Measurements from ENCODE around the gene ADK.

ADK gene

DNA sequence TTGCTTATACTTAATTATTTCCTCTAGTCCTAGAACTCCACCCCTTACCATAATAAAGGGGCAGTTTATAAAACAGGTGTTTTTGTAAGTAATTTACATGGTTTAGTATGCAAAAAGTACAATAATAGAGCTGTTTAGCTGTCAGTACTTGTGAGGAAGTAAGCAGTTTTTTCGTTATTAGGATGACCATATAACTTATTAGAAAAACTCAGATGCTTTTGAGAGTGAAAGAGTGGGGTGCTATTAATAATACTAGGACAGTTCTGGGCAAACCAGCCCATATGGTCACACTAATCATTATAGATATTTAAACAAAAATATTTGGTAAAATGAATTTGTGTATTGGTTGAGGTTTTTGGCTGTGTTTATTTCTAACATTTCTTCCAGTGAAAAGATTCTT, 473.5 kb downstream of the ADK start:
- H3K27ac Mint-ChIP-seq, result no peak overlapping the region

DNA sequence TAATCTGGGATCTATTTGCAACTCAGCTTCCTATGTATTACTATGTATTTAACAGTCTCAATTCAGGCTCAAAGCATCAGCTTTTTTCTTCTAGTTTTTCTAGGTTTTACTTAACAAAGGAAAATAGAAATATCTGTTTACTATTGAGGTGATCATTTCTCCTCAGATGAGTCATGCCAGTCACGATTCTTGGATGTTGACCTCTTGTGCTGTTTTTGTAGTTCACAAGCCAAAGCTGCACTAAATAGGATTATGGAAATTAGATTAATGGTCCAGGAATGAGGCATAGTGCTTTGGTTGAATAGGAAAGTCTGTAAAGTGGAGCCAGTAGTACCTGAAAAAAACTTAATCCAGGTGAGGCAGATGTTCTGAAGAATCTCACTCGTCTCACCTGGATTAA, 477.1 kb downstream of the ADK start:
- Mint-ChIP-seq H3K9me3 (peaks cover under 1% of the 10 kb centered on the region), H3K27ac (no peak overlapping the region), H3K4me3 (no peak overlapping the region), H3K4me1 (no peaks in the 10 kb centered on the region), H3K36me3 (peaks cover 8% of the 10 kb centered on the region), H3K27me3 (no peaks in the 10 kb centered on the region)

More for the DNA sequence above, 473.5 kb downstream of the ADK start:
- H3K9me3 Mint-ChIP-seq, result peaks cover 5% of the 10 kb centered on the region
- no peak overlapping the region for H3K4me3 Mint-ChIP-seq
- no peaks in the 10 kb centered on the region for H3K27me3 Mint-ChIP-seq
- H3K4me1 Mint-ChIP-seq, result no peaks in the 10 kb centered on the region
- peaks cover 21% of the 10 kb centered on the region for H3K36me3 Mint-ChIP-seq

DNA sequence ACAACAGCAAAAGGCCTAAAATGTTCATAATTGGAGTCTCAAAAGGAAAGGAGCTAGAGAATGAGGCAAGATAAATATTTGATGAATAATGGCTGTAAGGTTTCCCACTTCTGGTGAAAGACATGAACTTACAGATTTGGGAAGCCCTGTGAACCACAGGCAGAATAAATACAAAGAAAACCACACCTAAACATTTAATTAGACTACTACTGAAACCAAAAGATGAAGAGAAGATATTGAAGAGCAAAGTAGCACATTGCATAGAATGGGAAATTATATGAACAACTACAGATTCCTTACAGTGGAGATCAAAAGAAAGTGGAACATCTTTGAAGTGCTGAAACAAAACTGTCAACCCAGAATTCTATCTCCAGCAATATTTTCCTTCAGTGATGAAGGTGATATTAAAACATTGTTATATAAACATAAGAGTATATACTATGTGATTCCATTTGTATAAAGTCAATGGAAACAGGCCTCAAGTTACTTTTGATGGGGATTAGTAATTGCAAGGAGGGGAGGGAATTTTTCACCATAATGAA, 484.0 kb downstream of the ADK start:
- Mint-ChIP-seq H3K4me3 (no peak overlapping the region), H3K27me3 (no peaks in the 10 kb centered on the region), H3K9me3 (peaks cover 7% of the 10 kb centered on the region), H3K36me3 (peaks cover 24% of the 10 kb centered on the region), H3K4me1 (no peaks in the 10 kb centered on the region), H3K27ac (no peak overlapping the region)

DNA sequence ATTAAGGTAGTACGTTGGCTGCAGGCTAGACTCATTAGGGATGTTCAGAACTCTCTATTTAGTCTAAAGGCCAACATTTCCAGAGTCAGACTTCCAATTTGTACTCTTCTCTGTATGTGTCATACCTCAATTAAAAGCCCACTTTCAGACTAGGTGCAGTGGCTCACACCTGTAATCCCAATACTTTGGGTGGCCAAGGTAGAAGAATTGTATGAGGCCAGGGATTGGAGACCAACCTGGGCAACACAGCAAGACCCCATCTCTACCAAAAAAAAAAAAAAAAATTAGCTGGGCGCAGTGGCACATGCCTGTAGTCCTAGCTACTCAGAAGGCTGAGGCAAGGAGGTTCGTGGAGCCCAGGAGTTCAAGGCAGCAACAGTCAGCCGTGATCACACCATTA, 484.6 kb downstream of the ADK start:
- H3K27me3 Mint-ChIP-seq, result no peaks in the 10 kb centered on the region
- peaks cover 29% of the 10 kb centered on the region for H3K36me3 Mint-ChIP-seq
- H3K9me3 Mint-ChIP-seq, result peaks cover 7% of the 10 kb centered on the region
- no peak overlapping the region for H3K27ac Mint-ChIP-seq
- H3K4me1 Mint-ChIP-seq, result no peaks in the 10 kb centered on the region
- H3K4me3 Mint-ChIP-seq, result no peak overlapping the region

DNA sequence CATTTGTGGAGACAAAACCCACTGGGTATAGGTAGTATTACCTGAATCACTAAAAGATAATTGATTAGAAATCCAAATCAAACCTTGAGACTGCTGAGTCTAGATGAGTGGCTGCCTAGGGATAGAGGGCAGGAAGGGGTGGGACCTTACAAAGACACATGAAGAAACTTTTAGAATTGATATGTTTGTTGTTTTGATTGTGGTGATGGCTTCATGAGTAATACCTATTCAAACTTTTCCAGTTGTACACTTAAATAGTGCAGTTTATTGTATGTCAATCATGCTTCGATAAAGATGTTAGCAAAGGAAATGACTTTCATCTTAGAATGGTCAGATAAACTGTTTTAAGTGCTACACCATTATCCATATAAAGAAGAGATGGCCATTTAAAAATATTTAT, 486.7 kb downstream of the ADK start:
- Mint-ChIP-seq H3K4me1 (no peaks in the 10 kb centered on the region), H3K27me3 (no peaks in the 10 kb centered on the region), H3K27ac (no peak overlapping the region), H3K9me3 (peaks cover 7% of the 10 kb centered on the region), H3K36me3 (peaks cover 23% of the 10 kb centered on the region), H3K4me3 (no peak overlapping the region)

DNA sequence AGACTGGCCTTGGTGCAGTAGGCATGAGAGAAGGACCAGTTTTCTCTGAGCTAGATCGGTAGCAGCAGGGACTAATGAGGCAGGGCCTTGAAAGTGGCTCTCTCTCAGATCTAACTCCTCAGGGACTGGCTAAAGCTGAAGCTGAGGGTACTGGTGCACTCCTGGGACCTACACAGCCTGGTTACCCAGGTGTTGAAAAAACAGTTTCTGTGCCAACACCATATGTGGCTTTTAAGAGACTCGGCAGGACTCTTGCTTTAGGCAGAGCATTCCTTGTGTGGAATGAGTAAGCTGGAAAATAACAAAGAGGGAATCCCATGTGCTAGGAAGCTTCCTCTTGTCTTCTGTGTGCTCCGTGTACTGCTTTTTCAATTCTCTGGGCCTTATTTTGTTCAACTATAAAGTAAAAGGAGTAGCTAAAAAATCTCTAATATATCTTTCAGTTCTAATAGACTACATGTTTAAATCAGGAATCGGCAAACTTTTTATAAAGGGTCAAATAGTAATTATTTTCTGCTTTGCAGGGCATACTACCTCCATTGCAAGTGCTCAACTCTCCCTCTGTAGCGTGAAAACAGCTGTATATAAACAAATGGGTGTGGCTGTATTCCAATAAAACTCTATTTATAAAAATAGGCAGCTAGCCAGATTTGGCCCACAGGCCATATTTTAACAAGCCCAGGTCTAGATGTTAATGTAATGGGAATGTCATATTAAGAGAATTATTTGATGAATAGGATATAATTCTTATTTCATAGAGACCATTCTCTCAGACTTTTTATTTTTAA, 489.3 kb downstream of the ADK start:
- H3K4me3 Mint-ChIP-seq, result no peak overlapping the region
- peaks cover 19% of the 10 kb centered on the region for H3K36me3 Mint-ChIP-seq
- no peak overlapping the region for H3K27ac Mint-ChIP-seq
- no peaks in the 10 kb centered on the region for H3K27me3 Mint-ChIP-seq
- H3K9me3 Mint-ChIP-seq, result peaks cover 6% of the 10 kb centered on the region
- peaks cover 4% of the 10 kb centered on the region for H3K4me1 Mint-ChIP-seq

DNA sequence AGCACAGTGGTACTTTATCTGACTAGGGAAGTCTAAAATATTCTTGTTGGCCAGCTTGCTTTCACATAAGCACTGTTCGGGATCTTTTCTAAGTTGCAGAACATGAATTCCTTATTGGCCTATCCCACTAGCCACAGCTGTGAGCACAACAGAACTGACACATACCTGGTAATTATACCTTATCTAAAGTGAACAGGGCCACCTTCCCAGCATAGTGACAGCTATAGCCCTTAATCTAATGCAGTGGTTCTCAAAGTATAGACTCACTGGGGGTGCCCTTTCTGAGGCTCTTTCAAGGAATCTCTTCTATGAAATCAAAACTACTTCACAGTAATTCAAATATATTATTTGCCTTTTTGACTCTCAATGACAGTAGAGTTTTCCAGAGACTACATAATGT, 490.6 kb downstream of the ADK start:
- Mint-ChIP-seq H3K4me1 (peaks cover 4% of the 10 kb centered on the region), H3K9me3 (peaks cover 6% of the 10 kb centered on the region), H3K4me3 (no peak overlapping the region), H3K27ac (no peak overlapping the region), H3K27me3 (no peaks in the 10 kb centered on the region), H3K36me3 (peaks cover 20% of the 10 kb centered on the region)

DNA sequence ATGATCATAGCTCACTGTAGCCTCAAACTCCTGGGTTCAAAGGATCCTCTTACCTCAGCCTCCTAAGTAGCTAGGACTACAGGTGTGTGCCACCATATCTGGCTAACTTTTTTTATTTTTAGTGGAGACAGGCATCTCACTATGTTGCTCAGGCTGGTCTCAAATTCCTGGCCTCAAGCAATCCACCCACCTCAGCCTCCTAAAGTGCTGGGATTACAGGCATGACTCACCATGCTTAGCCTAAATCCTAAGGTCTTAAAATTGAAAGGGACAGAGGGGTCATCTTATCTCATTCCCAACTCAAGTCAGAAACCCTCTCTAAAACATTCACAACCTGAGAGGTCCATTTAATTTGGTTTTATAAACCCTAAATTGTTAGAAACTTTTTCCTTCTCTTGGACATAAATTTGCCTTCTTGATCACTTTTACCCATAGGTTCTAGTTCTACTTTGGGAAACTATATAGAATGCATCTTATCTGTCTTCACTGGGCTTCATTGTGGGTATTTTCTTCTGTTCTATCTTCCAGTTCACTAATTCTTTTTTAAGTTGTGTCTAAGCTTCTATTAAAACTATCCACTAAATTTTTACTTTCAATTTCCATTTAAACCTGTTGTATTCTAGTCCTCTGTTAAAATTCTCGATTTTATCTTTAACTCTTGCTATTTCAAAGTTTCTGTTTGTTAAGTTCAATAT, 492.0 kb downstream of the ADK start:
- H3K9me3 Mint-ChIP-seq, result peaks cover 6% of the 10 kb centered on the region
- H3K4me1 Mint-ChIP-seq, result peaks cover 4% of the 10 kb centered on the region
- no peak overlapping the region for H3K27ac Mint-ChIP-seq
- H3K36me3 Mint-ChIP-seq, result peaks cover 20% of the 10 kb centered on the region
- no peak overlapping the region for H3K4me3 Mint-ChIP-seq
- no peaks in the 10 kb centered on the region for H3K27me3 Mint-ChIP-seq

DNA sequence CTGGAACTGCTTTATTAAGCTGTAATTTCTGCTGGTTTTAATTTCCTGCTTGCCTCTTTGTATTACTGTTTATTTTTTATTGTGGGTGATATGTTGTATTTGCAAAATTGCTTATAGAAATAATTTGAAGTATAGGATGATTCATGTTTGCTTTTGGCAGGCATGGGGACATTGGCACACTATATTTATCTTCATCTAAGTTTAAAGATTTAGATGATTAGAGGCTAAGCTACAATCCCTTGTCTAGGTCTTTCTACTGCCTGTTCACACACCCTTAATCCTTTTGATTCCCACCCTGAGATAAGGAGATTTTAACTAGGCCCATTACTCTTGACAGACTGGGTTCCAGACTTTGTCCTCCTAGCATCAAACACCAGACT, 492.6 kb downstream of the ADK start:
- Mint-ChIP-seq H3K4me3 (no peak overlapping the region), H3K36me3 (peaks cover 19% of the 10 kb centered on the region), H3K9me3 (peaks cover 6% of the 10 kb centered on the region), H3K4me1 (peaks cover 4% of the 10 kb centered on the region), H3K27ac (no peak overlapping the region), H3K27me3 (no peaks in the 10 kb centered on the region)

DNA sequence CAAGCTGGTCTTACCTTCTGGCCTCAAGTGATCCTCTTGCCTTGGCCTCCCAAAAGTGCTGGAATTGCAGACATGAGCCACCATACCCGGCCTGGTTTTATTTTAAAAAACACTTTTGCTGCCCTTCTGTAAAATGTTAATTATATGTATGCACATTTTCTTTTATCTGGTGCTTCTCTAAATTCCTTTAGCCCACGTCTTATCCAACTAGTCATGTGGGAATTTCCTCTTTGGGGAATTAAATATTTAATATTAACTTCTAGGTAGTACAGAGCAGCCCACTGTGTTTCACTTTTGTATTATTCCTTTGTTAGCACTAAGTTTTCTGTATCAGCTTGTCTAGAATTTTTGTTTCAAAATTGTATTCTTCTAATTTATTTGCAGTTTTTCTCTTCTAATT, 493.7 kb downstream of the ADK start:
- peaks cover 6% of the 10 kb centered on the region for H3K9me3 Mint-ChIP-seq
- H3K4me3 Mint-ChIP-seq, result no peak overlapping the region
- peaks cover 18% of the 10 kb centered on the region for H3K36me3 Mint-ChIP-seq
- no peak overlapping the region for H3K27ac Mint-ChIP-seq
- H3K4me1 Mint-ChIP-seq, result peaks cover 4% of the 10 kb centered on the region
- H3K27me3 Mint-ChIP-seq, result no peaks in the 10 kb centered on the region

DNA sequence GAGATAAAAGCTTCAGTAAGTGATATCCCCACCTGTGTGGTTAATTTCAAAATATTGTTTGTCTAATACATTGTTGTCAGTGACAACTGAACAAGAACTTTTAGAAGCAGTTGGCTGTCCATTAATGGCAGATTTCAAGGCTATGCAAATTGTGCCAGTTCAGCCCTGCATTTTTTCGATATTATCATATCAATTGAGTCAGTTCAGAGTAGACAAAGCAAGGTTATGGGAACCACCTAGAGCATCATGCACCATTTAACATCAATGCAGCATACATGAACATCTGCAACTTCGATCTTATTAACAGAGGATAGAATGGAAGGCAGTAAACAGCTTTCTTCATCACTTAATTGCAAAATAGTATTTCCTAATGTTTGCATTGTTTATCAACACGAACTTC, 494.7 kb downstream of the ADK start:
- Mint-ChIP-seq H3K4me3 (no peak overlapping the region), H3K4me1 (peaks cover 8% of the 10 kb centered on the region), H3K36me3 (peaks cover 14% of the 10 kb centered on the region), H3K9me3 (peaks cover 6% of the 10 kb centered on the region), H3K27ac (no peak overlapping the region), H3K27me3 (no peaks in the 10 kb centered on the region)

DNA sequence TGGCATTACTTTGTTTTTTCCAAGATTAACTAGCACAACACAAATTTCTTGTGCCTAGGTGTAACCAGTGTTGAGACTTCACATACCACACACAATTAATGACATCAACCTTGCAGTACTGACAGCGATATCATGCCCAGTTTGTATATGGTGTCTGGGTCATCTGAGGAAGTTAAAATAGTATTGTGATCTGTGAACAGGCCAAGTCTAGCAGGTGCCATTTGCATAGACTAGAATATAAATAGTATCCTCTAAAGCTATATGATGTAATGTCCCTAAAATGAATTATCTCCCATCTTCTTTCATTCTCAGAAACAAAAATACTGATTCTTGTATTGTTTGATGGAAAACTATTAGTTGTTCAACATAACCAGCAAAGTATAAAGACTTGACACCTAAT, 499.6 kb downstream of the ADK start:
- H3K4me1 Mint-ChIP-seq, result peaks cover 14% of the 10 kb centered on the region
- H3K4me3 Mint-ChIP-seq, result no peak overlapping the region
- H3K9me3 Mint-ChIP-seq, result no peaks in the 10 kb centered on the region
- peaks cover 16% of the 10 kb centered on the region for H3K36me3 Mint-ChIP-seq
- no peak overlapping the region for H3K27ac Mint-ChIP-seq
- H3K27me3 Mint-ChIP-seq, result no peaks in the 10 kb centered on the region

DNA sequence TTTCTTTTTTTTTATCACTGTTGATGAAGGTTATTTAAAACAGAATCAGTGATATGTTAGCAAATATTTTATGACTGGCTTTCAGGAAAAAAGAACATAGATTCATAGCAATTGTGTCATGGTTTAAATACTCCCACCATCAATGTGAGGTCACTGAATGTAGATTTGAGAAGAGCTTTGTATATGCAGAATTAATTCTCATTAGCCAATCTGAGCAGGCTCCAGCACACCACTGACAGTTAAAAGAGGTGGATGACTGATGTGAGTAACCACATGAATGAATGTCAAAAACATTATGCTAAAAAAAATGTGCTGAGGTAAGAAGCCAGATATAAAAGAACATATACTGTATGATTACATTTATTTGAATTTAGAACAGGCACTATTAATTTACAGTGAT, 500.5 kb downstream of the ADK start:
- H3K4me3 Mint-ChIP-seq, result no peak overlapping the region
- peaks cover 14% of the 10 kb centered on the region for H3K4me1 Mint-ChIP-seq
- peak overlapping the region; percentile 35 for H3K27ac Mint-ChIP-seq
- H3K36me3 Mint-ChIP-seq, result peaks cover 14% of the 10 kb centered on the region
- no peaks in the 10 kb centered on the region for H3K27me3 Mint-ChIP-seq
- no peaks in the 10 kb centered on the region for H3K9me3 Mint-ChIP-seq

DNA sequence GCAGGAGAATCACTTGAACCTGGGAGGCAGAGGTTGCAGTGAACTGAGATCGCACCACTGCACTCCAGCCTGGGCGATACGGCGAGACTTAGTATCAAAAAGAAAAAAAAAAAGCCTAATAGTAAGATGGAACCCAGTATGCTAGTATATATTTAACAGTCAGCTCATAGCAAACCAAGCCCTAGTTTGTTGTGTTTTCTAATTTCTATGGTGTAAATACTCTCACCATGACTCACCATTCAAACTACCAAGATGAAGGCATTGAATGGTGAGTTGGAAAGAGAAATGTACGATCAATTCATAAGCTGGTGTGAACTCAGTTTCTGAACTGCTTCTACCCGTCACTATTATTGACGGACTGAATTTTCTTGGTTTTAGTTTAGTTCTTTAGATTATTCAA, 501.6 kb downstream of the ADK start:
- Mint-ChIP-seq H3K4me3 (no peak overlapping the region), H3K9me3 (no peaks in the 10 kb centered on the region), H3K27ac (no peak overlapping the region), H3K4me1 (peaks cover 14% of the 10 kb centered on the region), H3K36me3 (peaks cover 14% of the 10 kb centered on the region), H3K27me3 (no peaks in the 10 kb centered on the region)

DNA sequence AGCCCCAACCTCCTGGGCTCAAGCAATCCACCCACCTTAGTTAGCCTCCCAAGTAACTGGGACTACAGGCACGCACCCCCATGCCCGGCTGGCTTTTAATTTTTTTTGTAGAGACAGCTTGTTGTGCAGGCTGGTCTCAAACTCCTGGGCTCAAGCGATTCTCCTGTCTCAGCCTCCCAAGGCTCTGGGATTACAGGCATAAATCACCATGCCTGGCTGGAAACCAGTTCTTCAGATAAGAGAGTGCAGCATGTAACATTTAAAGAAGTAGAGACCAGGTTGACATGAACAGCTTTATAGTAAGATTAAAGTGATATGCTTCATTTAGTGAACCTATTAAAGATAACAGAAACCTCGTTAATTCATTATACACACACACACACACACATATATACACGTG, 507.5 kb downstream of the ADK start:
- peaks cover 12% of the 10 kb centered on the region for H3K36me3 Mint-ChIP-seq
- no peaks in the 10 kb centered on the region for H3K4me1 Mint-ChIP-seq
- no peaks in the 10 kb centered on the region for H3K27me3 Mint-ChIP-seq
- no peaks in the 10 kb centered on the region for H3K9me3 Mint-ChIP-seq
- H3K4me3 Mint-ChIP-seq, result no peak overlapping the region
- no peak overlapping the region for H3K27ac Mint-ChIP-seq

DNA sequence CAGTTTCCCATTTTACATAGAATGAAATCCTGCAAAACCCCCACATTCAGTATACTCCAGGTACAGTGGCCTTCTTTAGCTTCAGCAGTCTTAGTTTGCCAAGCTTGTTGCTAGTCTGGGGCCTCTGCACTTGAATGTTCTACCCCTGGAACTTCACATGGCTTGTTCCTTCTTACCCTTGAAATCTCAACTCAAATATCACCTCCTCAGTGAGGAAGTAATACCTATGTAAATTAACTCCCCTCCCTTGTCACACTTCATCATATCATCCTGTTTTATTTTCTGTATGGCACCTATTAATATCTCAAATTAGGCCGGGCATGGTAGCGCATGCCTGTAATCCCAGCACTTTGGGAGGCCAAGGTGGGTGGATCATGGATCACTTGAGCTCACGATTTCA, 511.6 kb downstream of the ADK start:
- H3K4me1 Mint-ChIP-seq, result no peaks in the 10 kb centered on the region
- H3K9me3 Mint-ChIP-seq, result peaks cover 4% of the 10 kb centered on the region
- H3K27me3 Mint-ChIP-seq, result no peaks in the 10 kb centered on the region
- H3K27ac Mint-ChIP-seq, result no peak overlapping the region
- H3K4me3 Mint-ChIP-seq, result no peak overlapping the region
- H3K36me3 Mint-ChIP-seq, result peaks cover 9% of the 10 kb centered on the region
